Natural killer cell (primary cell): ENCODE results near the gene MACROD2. TPM values are rescaled to one million over a fixed set of nuclear protein-coding genes. Genes with fewer than 3 reads are reported as not detected.

ENCODE experiments used
- ATAC-seq, 3 donors: fragments of 150-1000 bp in 2 of 3; fragments of 200-7000 bp in 1 of 3; cut with Tn5 transposase; 1 replicate in 1 of 3; 2 replicates in 2 of 3; pipeline ENCODE4 v1.10.0; 2021; ENCODE audit warnings: mild to moderate bottlenecking in 2 of 3, moderate library complexity in 2 of 3
- DNase-seq, 2 donors: peaks; one replicate each; pipeline versions ENCODE4 v3.0.0 to v3.0.0-alpha.2; 2013 to 2021; ENCODE audit warnings: mixed read lengths in 1 of 2
- H3K27ac ChIP-seq: one replicate; pipeline ENCODE4 v1.5.1; 2013; ENCODE audit warnings: mild to moderate bottlenecking, low read length
- H3K27me3 ChIP-seq: one replicate; pipeline ENCODE4 v1.6.1; 2013; ENCODE audit warnings: low read length; ENCODE audit not compliant: control insufficient read depth, insufficient read depth
- H3K36me3 ChIP-seq: one replicate; pipeline ENCODE4 v1.6.1; 2013; ENCODE audit warnings: low read length; ENCODE audit not compliant: control insufficient read depth, insufficient read depth
- H3K4me1 ChIP-seq: one replicate; pipeline ENCODE4 v1.6.1; 2013; ENCODE audit warnings: low read length; ENCODE audit not compliant: control insufficient read depth, insufficient read depth
- H3K4me3 ChIP-seq: one replicate; pipeline ENCODE4 v1.5.1; 2013; ENCODE audit warnings: low read length
- H3K9me3 ChIP-seq: one replicate; pipeline ENCODE4 v1.6.1; 2013; ENCODE audit warnings: low read length; ENCODE audit not compliant: control insufficient read depth, insufficient read depth
- H3K27ac Mint-ChIP-seq, 2 donors: one replicate each; pipeline ENCODE4 v1.8.0; 2022; ENCODE audit warnings: mild to moderate bottlenecking in 2 of 2, mixed read lengths in 2 of 2, moderate library complexity in 1 of 2
- H3K27me3 Mint-ChIP-seq, 2 donors: one replicate each; pipeline ENCODE4 v1.8.0; 2022; ENCODE audit warnings: low read depth in 2 of 2, mixed read lengths in 2 of 2
- H3K36me3 Mint-ChIP-seq: one replicate; pipeline ENCODE4 v1.8.0; 2022; ENCODE audit warnings: mixed read lengths
- H3K4me1 Mint-ChIP-seq, 2 donors: one replicate each; pipeline ENCODE4 v1.8.0; 2022; ENCODE audit warnings: mixed read lengths in 2 of 2
- H3K4me3 Mint-ChIP-seq: one replicate; pipeline ENCODE4 v1.8.0; 2022; ENCODE audit warnings: mild to moderate bottlenecking, moderate library complexity, mixed read lengths
- H3K9me3 Mint-ChIP-seq, 2 donors: one replicate each; pipeline ENCODE4 v1.8.0; 2022; ENCODE audit warnings: mixed read lengths in 2 of 2
- CTCF ChIP-seq: fragments of 200-600 bp; IDR thresholded peaks from one replicate; pipeline ENCODE4 v1.8.0; 2022; ENCODE audit warnings: antibody characterized with exemption
- WGBS: methylation state at CpG from one replicate; pipeline ENCODE4 v1.1.7; 2013; ENCODE audit warnings: missing lambda C conversion rate; ENCODE audit not compliant: insufficient coverage; 5-methylcytosine and 5-hydroxymethylcytosine counted together
- intact Hi-C: fragments of 100-400 bp; cut with micrococcal nuclease; formaldehyde crosslinking; loops from one replicate; pipeline ENCODE4 v1.14.2; 2022
- total RNA-seq, 4 donors: library from RNA; stranded (reverse); fragments of 120-200 nt in 1 of 4; gene quantifications; one replicate each; pipeline versions ENCODE4 v1.2.3 to v1.2.4, GENCODE V29; 2013 to 2022

MACROD2 gene
- total RNA-seq, 3 donors from 2014 or later (not counting 1 experiment from before 2014, with no cell fraction given): 0.19 to 0.88 TPM; not detected in 1

- no peaks in the 10 kb centered on the region for H3K27me3 ChIP-seq
- whole genome bisulfite sequencing: 93% methylated on average over 2 of the region's 2 CpGs
- H3K4me3 ChIP-seq: no peak overlapping the region
- intact Hi-C loops: no loop called here
- Mint-ChIP-seq H3K9me3 (peaks cover 15 to 20% of the 10 kb centered on the region in 2 donors), H3K27me3 (no peaks in the 10 kb centered on the region), H3K36me3 (no peaks in the 10 kb centered on the region), H3K4me1 (no peaks in the 10 kb centered on the region), H3K4me3 (no peak overlapping the region), H3K27ac (no peak overlapping the region)
- DNase-seq (no peak), ATAC-seq (no peak)
- H3K36me3 ChIP-seq: no peaks in the 10 kb centered on the region
- H3K9me3 ChIP-seq: no peaks in the 10 kb centered on the region
- no peak for TF ChIP-seq CTCF
- H3K27ac ChIP-seq: no peak overlapping the region
- no peaks in the 10 kb centered on the region for H3K4me1 ChIP-seq
Observed at GRCh38 chr20:14855171-14855570, 859.9 kb downstream of the MACROD2 start.

GRCh38 chr20:14859627-14860026 lies 864.3 kb downstream of the MACROD2 start:
- no peak overlapping the region for H3K27ac Mint-ChIP-seq
- ATAC-seq (no peak), DNase-seq (no peak)
- Histone ChIP-seq H3K27ac (no peak overlapping the region), H3K27me3 (no peaks in the 10 kb centered on the region), H3K9me3 (no peaks in the 10 kb centered on the region), H3K36me3 (no peaks in the 10 kb centered on the region), H3K4me1 (no peaks in the 10 kb centered on the region), H3K4me3 (no peak overlapping the region)
- intact Hi-C loops: no loop called here
- no peak overlapping the region for H3K4me3 Mint-ChIP-seq
- no peak for TF ChIP-seq CTCF
- no peaks in the 10 kb centered on the region for H3K36me3 Mint-ChIP-seq
- H3K9me3 Mint-ChIP-seq: peaks cover 3 to 4% of the 10 kb centered on the region in 2 donors
- no peaks in the 10 kb centered on the region for H3K27me3 Mint-ChIP-seq
- no peaks in the 10 kb centered on the region for H3K4me1 Mint-ChIP-seq

- H3K36me3 Mint-ChIP-seq: no peaks in the 10 kb centered on the region
- H3K27me3 Mint-ChIP-seq: no peaks in the 10 kb centered on the region
- intact Hi-C loops: no loop called here
- no peak for TF ChIP-seq CTCF
- WGBS: 25% methylated on average over 4 of the region's 4 CpGs
- ATAC-seq: no peak
- H3K4me1 Mint-ChIP-seq: no peaks in the 10 kb centered on the region
- H3K27ac Mint-ChIP-seq: no peak overlapping the region
- Histone ChIP-seq H3K36me3 (no peaks in the 10 kb centered on the region), H3K27me3 (no peaks in the 10 kb centered on the region), H3K4me3 (no peak overlapping the region), H3K4me1 (no peaks in the 10 kb centered on the region), H3K9me3 (no peaks in the 10 kb centered on the region), H3K27ac (no peak overlapping the region)
- no peak for DNase-seq
- peaks cover 4 to 5% of the 10 kb centered on the region in 2 donors for H3K9me3 Mint-ChIP-seq
- no peak overlapping the region for H3K4me3 Mint-ChIP-seq
Observed at GRCh38 chr20:14860410-14860814, 865.1 kb downstream of the MACROD2 start.

GRCh38 chr20:14861028-14861699 lies 865.8 kb downstream of the MACROD2 start:
- Mint-ChIP-seq H3K9me3 (peaks cover 4 to 5% of the 10 kb centered on the region in 2 donors), H3K27me3 (no peaks in the 10 kb centered on the region), H3K27ac (no peak overlapping the region), H3K36me3 (no peaks in the 10 kb centered on the region), H3K4me1 (no peaks in the 10 kb centered on the region), H3K4me3 (no peak overlapping the region)
- no peak for ATAC-seq
- WGBS: 92% methylated on average over 4 of the region's 4 CpGs
- intact Hi-C loops: no loop called here
- Histone ChIP-seq H3K4me1 (no peaks in the 10 kb centered on the region), H3K27me3 (no peaks in the 10 kb centered on the region), H3K9me3 (no peaks in the 10 kb centered on the region), H3K36me3 (no peaks in the 10 kb centered on the region), H3K27ac (no peak overlapping the region), H3K4me3 (no peak overlapping the region)
- no peak for TF ChIP-seq CTCF
- no peak for DNase-seq
